ENCODE measurements around the gene HGFAC. TPM values are rescaled to one million over a fixed set of nuclear protein-coding genes. Genes with fewer than 3 reads are reported as not detected.
A peak's percentile ranks its signal among the peaks of the same experiment; 100 is the strongest.

HGFAC gene
- total RNA-seq, 1 donor from 2014 or later, result not detected

DNA sequence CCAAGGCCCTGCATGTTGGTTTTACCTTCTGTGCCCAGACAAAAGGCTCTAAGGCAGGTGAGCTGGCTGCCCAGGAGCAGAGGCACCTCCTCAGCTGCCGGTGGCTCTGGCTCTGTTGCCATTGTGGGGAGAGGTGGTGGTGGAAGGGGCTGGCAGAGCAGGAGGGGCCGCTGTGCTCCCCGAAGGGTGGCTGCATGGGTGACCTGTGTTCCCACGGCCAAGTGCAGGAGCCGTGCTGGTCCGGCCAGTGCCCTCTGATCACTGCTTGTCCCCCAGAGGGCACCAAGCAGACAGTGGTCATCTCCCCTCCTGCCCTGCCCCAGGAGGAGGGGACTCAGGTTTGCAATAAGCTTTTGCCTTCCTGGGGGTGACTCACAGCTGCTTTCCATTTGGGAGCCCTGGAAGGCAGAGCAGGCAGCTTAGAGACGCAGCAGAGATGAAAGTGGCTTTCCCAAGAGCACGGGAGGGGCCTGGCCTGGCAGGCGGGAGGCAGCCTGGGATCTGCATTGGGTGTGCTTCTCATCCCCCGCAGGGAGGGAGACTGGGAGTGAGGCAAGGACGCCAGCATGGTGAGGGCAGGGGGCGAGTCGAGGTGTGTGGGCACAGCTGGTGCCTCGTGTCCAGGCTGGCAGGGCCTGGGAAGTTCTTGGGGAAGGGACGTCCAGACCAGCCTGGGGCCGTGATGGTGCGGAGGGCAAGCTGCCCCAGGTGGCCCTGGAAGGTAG lies 50.1 kb downstream of the HGFAC start:
- Mint-ChIP-seq H3K27me3 (peaks cover 16% of the 10 kb centered on the region), H3K9me3 (no peaks in the 10 kb centered on the region), H3K27ac (no peak overlapping the region), H3K36me3 (ENCODE audit: low read depth) (no peaks in the 10 kb centered on the region), H3K4me3 (no peak overlapping the region), H3K4me1 (no peaks in the 10 kb centered on the region)
- intact Hi-C loops (cut with micrococcal nuclease), result no loop called here
- no peak for DNase-seq

DNA sequence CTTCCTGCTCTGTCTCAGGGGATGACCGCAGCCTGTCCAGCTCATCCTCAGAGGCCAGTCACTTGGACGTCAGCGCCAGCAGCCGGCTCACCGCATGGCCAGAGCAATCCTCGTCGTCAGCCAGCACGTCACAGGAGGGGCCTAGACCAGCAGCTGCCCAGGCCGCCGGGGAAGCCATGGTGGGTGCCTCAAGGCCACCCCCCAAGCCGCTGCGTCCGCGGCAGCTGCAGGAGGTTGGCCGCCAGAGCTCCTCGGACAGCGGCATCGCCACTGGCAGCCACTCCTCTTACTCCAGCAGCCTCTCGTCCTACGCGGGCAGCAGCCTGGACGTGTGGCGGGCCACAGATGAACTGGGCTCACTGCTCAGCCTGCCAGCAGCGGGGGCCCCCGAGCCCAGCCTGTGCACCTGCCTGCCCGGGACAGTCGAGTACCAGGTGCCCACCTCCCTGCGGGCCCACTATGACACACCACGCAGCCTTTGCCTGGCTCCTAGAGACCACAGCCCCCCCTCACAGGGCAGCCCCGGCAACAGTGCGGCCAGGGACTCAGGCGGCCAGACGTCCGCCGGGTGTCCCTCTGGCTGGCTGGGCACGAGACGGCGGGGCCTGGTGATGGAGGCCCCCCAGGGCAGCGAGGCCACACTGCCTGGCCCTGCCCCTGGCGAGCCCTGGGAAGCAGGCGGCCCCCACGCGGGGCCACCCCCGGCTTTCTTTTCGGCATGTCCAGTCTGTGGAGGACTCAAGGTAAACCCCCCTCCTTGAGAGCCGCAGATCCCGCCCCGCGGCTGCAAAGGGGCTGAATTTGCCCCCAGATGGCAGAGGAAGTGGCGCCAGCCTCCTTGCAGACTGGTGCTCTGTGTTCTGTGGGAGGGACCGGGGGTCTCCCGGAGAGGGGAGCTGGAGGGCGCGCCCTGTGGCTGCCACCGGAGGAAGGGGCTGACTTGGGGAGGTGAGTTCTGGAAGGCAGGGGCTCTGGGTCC lies 51.3 kb downstream of the HGFAC start:
- DNase-seq, result no peak
- intact Hi-C loops (cut with micrococcal nuclease), result no loop called here
- Mint-ChIP-seq H3K4me3 (no peak overlapping the region), H3K36me3 (ENCODE audit: low read depth) (no peaks in the 10 kb centered on the region), H3K9me3 (no peaks in the 10 kb centered on the region), H3K27me3 (peaks cover 16% of the 10 kb centered on the region), H3K27ac (no peak overlapping the region), H3K4me1 (no peaks in the 10 kb centered on the region)

DNA sequence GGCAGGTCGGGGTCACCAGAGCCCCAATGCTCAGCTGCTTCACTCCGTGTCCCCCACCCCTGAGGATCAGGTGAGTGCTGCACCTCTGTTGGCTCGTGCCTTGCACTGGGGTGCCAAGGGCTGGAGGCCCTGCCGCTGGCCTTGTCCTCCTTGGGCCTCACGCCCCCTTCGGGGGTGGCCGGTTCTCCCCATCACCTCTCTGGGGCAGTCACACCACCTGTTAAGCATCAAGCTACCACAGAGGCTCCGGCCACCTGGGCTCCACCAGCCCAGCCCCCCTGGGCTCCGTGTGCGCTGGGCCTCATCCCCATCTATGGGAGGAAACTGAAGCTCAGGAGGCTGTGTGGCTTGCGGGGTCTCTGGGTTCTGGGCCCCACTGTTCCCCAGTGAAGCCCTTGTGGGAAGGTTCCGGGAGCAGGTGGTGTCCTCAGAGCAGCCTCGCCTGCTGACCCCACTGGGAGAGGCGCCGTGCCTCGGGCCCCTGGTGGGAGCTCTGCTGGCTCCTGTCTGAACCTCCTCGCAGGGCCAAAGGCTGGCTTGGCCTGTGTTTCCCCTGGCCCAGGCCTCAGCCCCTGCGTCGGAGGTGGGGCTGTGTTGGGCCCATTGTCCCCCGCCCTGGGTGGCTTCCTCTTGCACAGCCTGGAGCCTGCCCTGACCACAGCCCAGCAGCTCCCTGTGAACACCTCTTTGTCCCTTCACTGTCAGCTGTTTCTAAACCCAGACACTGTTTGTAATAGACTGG lies 52.1 kb downstream of the HGFAC start:
- intact Hi-C loops (cut with micrococcal nuclease), result no loop called here
- Mint-ChIP-seq H3K4me3 (no peak overlapping the region), H3K36me3 (ENCODE audit: low read depth) (no peaks in the 10 kb centered on the region), H3K27ac (no peak overlapping the region), H3K9me3 (no peaks in the 10 kb centered on the region), H3K27me3 (peaks cover 14% of the 10 kb centered on the region), H3K4me1 (no peaks in the 10 kb centered on the region)
- DNase-seq, result no peak

DNA sequence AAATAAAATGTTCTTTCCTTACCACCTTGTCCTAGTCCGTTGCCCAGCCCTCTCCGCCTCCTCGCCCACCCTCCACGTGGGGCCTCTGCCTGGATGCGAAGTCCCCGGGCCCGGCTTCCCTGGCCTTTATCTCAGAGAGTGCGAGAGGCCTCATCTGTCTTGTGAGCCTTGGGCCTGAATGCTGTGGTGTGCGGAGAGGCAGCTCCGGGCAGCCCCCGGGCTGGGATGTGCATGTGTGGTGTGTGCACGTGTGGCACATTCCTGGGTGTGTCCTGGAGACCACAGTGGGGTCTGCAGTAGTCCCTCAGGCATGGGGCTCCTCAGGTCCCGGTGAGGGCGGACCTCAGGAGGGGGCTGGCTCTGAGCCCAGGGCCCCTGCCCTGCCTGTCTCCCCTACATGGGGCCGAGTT lies 52.7 kb downstream of the HGFAC start:
- no peaks in the 10 kb centered on the region for H3K36me3 Mint-ChIP-seq (ENCODE audit: low read depth)
- no peaks in the 10 kb centered on the region for H3K9me3 Mint-ChIP-seq
- H3K4me1 Mint-ChIP-seq, result no peaks in the 10 kb centered on the region
- DNase-seq, result no peak
- peaks cover 10% of the 10 kb centered on the region for H3K27me3 Mint-ChIP-seq
- no peak overlapping the region for H3K4me3 Mint-ChIP-seq
- no peak overlapping the region for H3K27ac Mint-ChIP-seq
- intact Hi-C loops (cut with micrococcal nuclease), result no loop called here

DNA sequence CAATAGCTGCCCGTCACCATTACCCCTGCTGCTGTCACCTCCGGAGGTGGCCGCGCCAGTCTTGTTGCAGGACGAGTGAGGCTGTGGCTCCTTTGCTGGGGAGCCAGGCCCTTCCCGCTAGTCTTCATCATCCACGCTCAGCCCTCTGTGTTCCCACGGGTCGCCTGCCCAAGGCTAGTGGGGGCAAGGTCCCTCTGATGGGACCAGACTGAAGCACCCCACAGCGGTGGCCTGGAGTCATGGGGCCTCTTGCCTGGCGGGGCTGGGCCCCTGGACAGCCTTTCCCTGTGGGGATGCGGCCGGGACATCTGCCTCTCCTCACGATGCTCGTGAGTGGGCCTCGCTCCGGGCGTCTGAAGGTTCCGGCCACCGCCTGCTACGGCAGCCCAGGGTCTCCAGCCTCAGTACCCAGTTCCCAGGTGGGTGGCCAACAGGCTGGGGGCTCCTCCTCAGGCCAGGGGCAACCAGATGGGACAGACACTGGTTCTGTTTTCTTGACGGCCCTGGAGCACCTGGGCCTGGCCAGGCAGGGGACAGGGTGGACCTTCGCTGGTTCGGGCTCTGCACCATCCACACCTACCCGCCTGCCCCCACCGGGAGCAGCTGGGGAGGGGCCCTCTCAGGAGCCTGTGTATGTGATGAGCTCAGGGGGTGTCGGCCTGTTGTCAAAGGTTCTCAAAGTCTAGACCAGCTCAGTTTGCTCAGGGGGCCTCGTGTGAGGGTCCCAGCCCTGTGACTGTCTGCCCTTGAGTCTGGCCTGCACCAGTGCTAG lies 53.6 kb downstream of the HGFAC start:
- Mint-ChIP-seq H3K27me3 (peaks cover 6% of the 10 kb centered on the region), H3K4me1 (no peaks in the 10 kb centered on the region), H3K27ac (no peak overlapping the region), H3K36me3 (ENCODE audit: low read depth) (no peaks in the 10 kb centered on the region), H3K9me3 (no peaks in the 10 kb centered on the region), H3K4me3 (no peak overlapping the region)
- DNase-seq, result no peak
- intact Hi-C loops (cut with micrococcal nuclease), result no loop called here

DNA sequence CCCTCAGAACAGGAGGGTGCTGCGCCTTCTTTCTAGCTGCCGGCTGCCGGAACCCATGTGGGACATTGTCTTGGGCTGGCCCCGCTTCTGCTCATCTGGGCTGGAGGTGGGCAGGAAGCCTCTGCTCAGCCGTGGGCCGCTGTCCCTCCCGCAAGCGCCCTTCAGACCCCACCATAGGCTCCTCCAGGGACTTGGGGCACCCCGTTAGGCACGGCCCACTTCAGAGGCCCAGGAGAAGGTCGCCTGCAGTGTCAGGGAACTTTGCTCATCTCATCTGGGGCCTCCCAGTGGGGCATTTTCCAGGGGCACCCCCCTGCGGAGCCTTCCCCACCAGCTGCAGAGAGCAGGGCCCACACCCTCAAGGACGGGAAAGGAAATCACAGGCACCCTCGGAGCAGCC lies 54.3 kb downstream of the HGFAC start:
- intact Hi-C loops (cut with micrococcal nuclease), result no loop called here
- no peak overlapping the region for H3K4me3 Mint-ChIP-seq
- peaks cover 6% of the 10 kb centered on the region for H3K27me3 Mint-ChIP-seq
- H3K4me1 Mint-ChIP-seq, result no peaks in the 10 kb centered on the region
- H3K9me3 Mint-ChIP-seq, result no peaks in the 10 kb centered on the region
- DNase-seq, result no peak
- no peak overlapping the region for H3K27ac Mint-ChIP-seq
- H3K36me3 Mint-ChIP-seq (ENCODE audit: low read depth), result no peaks in the 10 kb centered on the region

DNA sequence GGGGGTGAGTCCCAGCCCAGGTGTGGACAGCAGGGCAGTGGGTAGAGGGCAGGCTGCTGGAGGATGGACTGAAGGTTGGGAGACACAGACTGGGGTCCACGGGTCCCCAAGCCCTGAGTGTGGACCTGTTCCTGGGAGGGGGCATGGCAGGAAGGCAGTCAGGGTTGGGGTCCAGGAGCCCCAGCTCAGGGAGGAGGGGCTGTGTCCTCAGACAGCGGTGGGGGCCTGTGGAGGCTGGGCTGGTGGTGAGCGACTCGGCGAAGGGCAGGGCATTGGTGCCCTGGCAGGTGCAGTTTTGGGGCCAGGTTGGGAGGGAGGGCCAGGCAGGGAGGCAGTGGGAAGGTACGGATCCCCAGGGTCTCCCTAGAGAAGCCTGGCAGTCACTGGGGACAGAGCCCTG lies 55.3 kb downstream of the HGFAC start:
- Mint-ChIP-seq H3K9me3 (no peaks in the 10 kb centered on the region), H3K4me1 (no peaks in the 10 kb centered on the region), H3K36me3 (ENCODE audit: low read depth) (no peaks in the 10 kb centered on the region), H3K27me3 (no peaks in the 10 kb centered on the region), H3K27ac (peak overlapping the region; percentile 42), H3K4me3 (no peak overlapping the region)
- intact Hi-C loops (cut with micrococcal nuclease), result no loop called here
- no peak for DNase-seq

DNA sequence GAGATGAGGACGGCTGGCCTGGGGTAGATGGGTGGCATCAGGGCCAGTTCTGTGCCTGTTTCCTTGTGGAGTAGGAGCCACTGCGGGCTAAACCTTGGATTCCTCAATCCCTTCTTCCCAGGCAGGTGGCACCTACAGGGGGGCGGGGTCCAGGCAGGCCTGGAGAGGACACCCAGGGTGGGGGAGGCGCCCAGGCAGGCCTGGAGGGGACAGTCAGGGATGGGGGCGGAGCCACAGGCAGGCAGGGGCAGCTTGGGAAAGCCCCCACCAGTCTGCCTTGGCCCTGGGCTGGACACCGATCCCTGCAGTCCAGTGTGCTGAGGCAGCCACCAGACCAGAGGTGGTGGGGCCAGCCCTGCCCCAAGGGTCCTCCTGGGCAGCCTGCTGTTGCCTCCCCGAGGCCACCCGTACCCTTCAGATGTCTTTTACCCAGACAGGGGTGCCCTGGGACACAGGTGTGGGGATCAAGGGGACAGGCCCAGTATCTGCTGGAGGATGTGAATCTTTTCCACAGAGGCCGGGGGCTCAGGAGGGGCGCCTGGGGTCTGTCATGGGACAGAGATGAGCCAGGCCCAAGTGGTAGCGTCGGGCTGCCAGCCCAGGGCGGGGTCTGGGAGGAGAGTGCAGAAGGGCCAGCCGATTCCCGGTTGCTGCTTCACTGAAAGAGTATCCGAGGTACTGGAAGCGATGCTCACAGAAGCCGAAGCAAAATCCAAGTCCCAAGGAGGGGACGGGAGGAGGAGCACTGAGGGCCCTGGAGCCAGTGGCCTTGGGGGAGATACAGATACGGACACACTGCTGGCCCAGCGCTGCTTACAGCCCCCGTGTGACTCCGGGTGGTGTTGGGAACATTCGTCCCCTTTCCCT lies 56.0 kb downstream of the HGFAC start:
- H3K27ac Mint-ChIP-seq, result no peak overlapping the region
- intact Hi-C loops (cut with micrococcal nuclease), result no loop called here
- no peaks in the 10 kb centered on the region for H3K36me3 Mint-ChIP-seq (ENCODE audit: low read depth)
- no peaks in the 10 kb centered on the region for H3K9me3 Mint-ChIP-seq
- H3K4me3 Mint-ChIP-seq, result no peak overlapping the region
- no peaks in the 10 kb centered on the region for H3K27me3 Mint-ChIP-seq
- no peak for DNase-seq
- H3K4me1 Mint-ChIP-seq, result no peaks in the 10 kb centered on the region

DNA sequence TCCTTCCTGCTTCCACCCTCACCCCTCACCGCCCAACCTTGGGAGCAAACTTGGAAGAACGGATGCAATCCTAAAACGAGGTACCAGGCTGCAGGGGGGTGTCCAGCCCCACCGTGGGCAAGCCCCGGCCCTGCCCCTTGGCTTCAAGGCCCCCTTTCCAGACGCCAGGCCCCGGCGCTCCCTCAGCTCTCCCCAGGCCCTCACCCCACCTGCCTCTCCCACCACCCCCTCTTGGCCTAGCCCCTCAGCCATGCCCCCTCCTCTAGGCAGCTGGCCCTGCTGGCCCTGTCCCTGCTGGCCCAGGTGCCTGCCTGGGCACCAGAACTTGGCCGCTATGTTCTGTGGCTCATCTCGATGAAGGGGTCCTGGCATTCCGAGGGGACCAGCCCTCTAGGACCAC lies 56.6 kb downstream of the HGFAC start:
- Mint-ChIP-seq H3K9me3 (no peaks in the 10 kb centered on the region), H3K27ac (no peak overlapping the region), H3K4me3 (no peak overlapping the region), H3K27me3 (no peaks in the 10 kb centered on the region), H3K36me3 (ENCODE audit: low read depth) (peaks cover 2% of the 10 kb centered on the region), H3K4me1 (peaks cover 2% of the 10 kb centered on the region)
- intact Hi-C loops (cut with micrococcal nuclease), result no loop called here
- no peak for DNase-seq

Other genes starting within 250 kb of the HGFAC start
- gene MSANTD1, start 192.8 kb upstream of the HGFAC start, total RNA-seq, result 0.62 and 0.70 TPM in 2 replicates
- 3.3 and 3.7 TPM in 2 replicates for gene RGS12, start 148.9 kb upstream of the HGFAC start, total RNA-seq
- gene DOK7, start 21.3 kb downstream of the HGFAC start, total RNA-seq, result not detected in 2 replicates
- gene LRPAP1, start 90.5 kb downstream of the HGFAC start, total RNA-seq, result 76.1 and 81.6 TPM in 2 replicates